HG03139 (cell line): ENCODE results near the gene CHURC1.

Experiments used
- ATAC-seq: cut with Tn5 transposase; IDR thresholded peaks from one replicate; pipeline ENCODE4 v1.9.1; 2021; ENCODE audit not compliant: unreplicated experiment

CHURC1 gene

DNA sequence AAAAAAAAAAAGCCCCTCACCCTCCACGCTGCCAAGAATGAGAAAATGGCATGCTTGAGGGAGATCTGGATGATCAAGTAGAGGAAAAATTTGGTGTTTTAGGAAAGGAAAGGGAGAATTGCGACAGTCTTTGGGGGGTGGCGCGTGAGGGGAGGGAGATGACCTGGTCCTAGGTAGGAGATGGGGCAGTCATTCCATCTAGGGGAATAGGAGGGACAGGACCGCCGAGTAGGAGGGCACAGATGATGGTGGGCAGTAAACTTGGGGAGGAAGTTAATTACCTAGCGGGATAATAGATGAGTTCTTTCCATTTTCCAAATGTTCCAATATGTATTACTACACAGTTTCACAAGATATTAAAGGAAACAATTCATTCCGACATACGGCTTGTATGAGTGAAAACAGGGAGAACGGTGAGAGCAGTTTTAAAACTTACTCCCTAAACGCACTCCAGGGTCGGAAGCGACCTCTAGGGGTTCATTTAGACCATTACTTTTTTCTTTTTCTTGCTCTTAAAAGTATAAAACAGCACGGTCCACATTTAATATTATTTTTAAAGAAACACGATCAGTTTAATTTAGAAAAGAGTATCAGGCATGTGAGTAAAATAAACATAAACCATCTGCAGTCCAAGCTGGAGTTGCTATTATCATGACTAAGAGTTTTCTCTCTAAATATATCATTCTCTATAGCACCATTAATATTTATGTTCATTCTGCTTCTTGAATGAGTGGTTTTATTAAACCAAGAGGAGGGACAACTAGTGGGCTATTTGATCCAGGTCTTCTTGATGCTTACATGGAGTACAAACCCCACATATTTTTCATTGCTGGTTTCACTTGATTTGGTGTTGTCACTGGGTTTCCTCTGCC lies 69.4 kb downstream of the CHURC1 start:
- ATAC-seq: no peak
